HepG2 (cell line): Measurements from ENCODE around the gene PROSER1.

Experiments
- TF ChIP-seq, protein P1 (sequence below): sonication (generic); formaldehyde crosslinking; IDR thresholded peaks from 2 replicates; pipeline ENCODE4 v1.5.0; 2020; ENCODE audit warnings: mild to moderate bottlenecking, missing genetic modification reagents, moderate library complexity
- TF ChIP-seq, protein P2 (sequence below): sonication (generic); formaldehyde crosslinking; IDR thresholded peaks from 2 replicates; pipeline ENCODE4 v1.8.0; 2022; ENCODE audit warnings: missing genetic modification reagents, low read depth, mild to moderate bottlenecking, borderline replicate concordance
- TF ChIP-seq, protein P3 (sequence below): sonication (generic); formaldehyde crosslinking; IDR thresholded peaks from 2 replicates; pipeline ENCODE4 v1.4.0; 2020; ENCODE audit warnings: missing genetic modification reagents

DNA sequence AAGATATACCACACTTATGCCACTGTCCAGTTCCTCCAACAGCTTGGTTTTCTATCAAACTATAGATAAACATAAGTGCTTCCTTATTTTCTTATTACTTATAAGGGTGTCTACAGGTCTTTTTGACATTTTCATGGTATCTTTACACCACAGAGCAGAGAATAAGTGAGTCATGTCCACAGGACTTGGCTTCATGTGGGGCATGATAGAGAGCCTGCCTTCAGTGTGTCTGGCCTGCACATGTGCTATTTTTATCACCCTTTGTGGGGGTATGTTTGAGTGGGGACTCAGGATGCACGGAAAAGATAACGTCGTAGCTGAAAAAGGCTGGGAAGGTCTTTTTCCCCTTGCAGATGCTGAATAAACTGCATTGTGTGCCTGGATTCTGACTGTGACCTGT, 39.1 kb downstream of the PROSER1 start:
- TF ChIP-seq, protein P1, sequence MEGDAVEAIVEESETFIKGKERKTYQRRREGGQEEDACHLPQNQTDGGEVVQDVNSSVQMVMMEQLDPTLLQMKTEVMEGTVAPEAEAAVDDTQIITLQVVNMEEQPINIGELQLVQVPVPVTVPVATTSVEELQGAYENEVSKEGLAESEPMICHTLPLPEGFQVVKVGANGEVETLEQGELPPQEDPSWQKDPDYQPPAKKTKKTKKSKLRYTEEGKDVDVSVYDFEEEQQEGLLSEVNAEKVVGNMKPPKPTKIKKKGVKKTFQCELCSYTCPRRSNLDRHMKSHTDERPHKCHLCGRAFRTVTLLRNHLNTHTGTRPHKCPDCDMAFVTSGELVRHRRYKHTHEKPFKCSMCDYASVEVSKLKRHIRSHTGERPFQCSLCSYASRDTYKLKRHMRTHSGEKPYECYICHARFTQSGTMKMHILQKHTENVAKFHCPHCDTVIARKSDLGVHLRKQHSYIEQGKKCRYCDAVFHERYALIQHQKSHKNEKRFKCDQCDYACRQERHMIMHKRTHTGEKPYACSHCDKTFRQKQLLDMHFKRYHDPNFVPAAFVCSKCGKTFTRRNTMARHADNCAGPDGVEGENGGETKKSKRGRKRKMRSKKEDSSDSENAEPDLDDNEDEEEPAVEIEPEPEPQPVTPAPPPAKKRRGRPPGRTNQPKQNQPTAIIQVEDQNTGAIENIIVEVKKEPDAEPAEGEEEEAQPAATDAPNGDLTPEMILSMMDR (CRISPR knock-in tag), result no peak
- TF ChIP-seq, protein P2, sequence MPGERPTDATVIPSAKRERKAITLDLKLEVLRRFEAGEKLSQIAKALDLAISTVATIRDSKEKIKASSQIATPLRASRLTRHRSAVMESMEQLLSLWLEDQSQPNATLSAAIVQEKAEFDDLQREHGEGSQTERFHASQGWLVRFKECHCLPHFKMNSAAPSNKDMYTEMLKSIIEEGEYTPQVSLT, result no peak
- TF ChIP-seq, protein P3, sequence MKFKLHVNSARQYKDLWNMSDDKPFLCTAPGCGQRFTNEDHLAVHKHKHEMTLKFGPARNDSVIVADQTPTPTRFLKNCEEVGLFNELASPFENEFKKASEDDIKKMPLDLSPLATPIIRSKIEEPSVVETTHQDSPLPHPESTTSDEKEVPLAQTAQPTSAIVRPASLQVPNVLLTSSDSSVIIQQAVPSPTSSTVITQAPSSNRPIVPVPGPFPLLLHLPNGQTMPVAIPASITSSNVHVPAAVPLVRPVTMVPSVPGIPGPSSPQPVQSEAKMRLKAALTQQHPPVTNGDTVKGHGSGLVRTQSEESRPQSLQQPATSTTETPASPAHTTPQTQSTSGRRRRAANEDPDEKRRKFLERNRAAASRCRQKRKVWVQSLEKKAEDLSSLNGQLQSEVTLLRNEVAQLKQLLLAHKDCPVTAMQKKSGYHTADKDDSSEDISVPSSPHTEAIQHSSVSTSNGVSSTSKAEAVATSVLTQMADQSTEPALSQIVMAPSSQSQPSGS, result no peak
